K562 (cell line): ENCODE measurements around the gene GAPVD1.

ENCODE experiments used
- CTCF ChIP-seq, 3 experiments: IDR thresholded peaks in 2 of 3; conservative IDR thresholded peaks in 1 of 3; 2 replicates each; pipeline ENCODE4 v1.5.1; 2011 to 2012; ENCODE audit warnings: low read length in 3 of 3, mild to moderate bottlenecking in 3 of 3, control low read depth in 2 of 3, improper control_type of control experiment in 1 of 3, inconsistent platforms in 1 of 3, low read depth in 1 of 3, mixed read lengths in 1 of 3, moderate library complexity in 1 of 3; ENCODE audit not compliant: insufficient read depth in 2 of 3
- DIDO1 ChIP-seq: fragments of 450-650 bp; IDR thresholded peaks from 2 replicates; pipeline ENCODE4 v1.6.1; 2016; ENCODE audit warnings: low read depth, missing biosample characterization, missing genetic modification characterization
- E4F1 ChIP-seq: fragments of 250-450 bp; sonication (Bioruptor Pico); IDR thresholded peaks from 2 replicates; pipeline ENCODE4 v1.5.0; 2021; ENCODE audit warnings: mild to moderate bottlenecking, borderline replicate concordance
- FOXA3 ChIP-seq, 2 experiments: fragments of 450-650 bp in 1 of 2; sonication (generic) in 1 of 2; formaldehyde crosslinking; IDR thresholded peaks in 1 of 2; conservative IDR thresholded peaks in 1 of 2; 2 replicates each; pipeline versions ENCODE4 v1.4.0 to v1.8.0; 2020 to 2022; ENCODE audit warnings: mild to moderate bottlenecking in 2 of 2, missing genetic modification reagents in 1 of 2
- GTF2A2 ChIP-seq: IDR thresholded peaks from 2 replicates; pipeline ENCODE4 v1.6.1; 2016; ENCODE audit warnings: mild to moderate bottlenecking, missing genetic modification characterization, missing compliant biosample characterization
- NCOR1 ChIP-seq: fragments of 450-650 bp; IDR thresholded peaks from 2 replicates; pipeline ENCODE4 v1.6.1; 2016; ENCODE audit warnings: mild to moderate bottlenecking, moderate library complexity
- POLR2A ChIP-seq: fragments of 450-650 bp; conservative IDR thresholded peaks from 2 replicates; pipeline ENCODE4 v1.6.1; 2016
- RB1 ChIP-seq: fragments of 450-650 bp; IDR thresholded peaks from 2 replicates; pipeline ENCODE4 v1.6.1; 2017; ENCODE audit warnings: low read depth, mild to moderate bottlenecking
- TBL1XR1 ChIP-seq, 2 experiments: IDR thresholded peaks; 2 replicates each; pipeline ENCODE4 v1.6.1; 2012; ENCODE audit warnings: improper control_type of control experiment in 2 of 2, low read length in 2 of 2, mild to moderate bottlenecking in 1 of 2
- ZNF263 ChIP-seq: sonication (generic); formaldehyde crosslinking; IDR thresholded peaks from 2 replicates; pipeline ENCODE4 v1.8.0; 2022; ENCODE audit warnings: mild to moderate bottlenecking, missing genetic modification reagents, borderline replicate concordance
- ZNF512 ChIP-seq: IDR thresholded peaks from 2 replicates; pipeline ENCODE4 v1.6.1; 2016; ENCODE audit warnings: missing genetic modification characterization, missing compliant biosample characterization
- TF ChIP-seq, protein P1 (sequence below): IDR thresholded peaks from 2 replicates; pipeline ENCODE4 v1.6.1; 2011; ENCODE audit warnings: borderline replicate concordance, low read depth, mild to moderate bottlenecking, moderate library complexity, low read length; ENCODE audit not compliant: insufficient read depth, poor library complexity, severe bottlenecking
- TF ChIP-seq, protein P2 (sequence below): sonication (generic); formaldehyde crosslinking; IDR thresholded peaks from 2 replicates; pipeline ENCODE4 v1.9.0; 2022; ENCODE audit warnings: mild to moderate bottlenecking, missing genetic modification reagents

- TF ChIP-seq CTCF (IDR thresholded peaks at IDR 0.05 in 2 of 3, conservative IDR thresholded peaks at IDR 0.05 in 1 of 3; ENCODE audit: insufficient read depth in 2 of 3, low read depth in 1 of 3, low read length in 3 of 3) (no peak), NCOR1 (no peak), ZNF512 (tag) (no peak), GTF2A2 (tag) (no peak), FOXA3 (CRISPR knock-in tag; conservative IDR thresholded peaks at IDR 0.05 in 1 of 2, IDR thresholded peaks at IDR 0.05 in 1 of 2) (no peak), TBL1XR1 (IDR thresholded peaks at IDR 0.05; ENCODE audit: low read length in 2 of 2) (no peak), RB1 (no peak), ZNF263 (CRISPR knock-in tag) (no peak), E4F1 (CRISPR knock-in tag) (no peak), DIDO1 (tag) (no peak), POLR2A (no peak)
- TF ChIP-seq, protein P1, sequence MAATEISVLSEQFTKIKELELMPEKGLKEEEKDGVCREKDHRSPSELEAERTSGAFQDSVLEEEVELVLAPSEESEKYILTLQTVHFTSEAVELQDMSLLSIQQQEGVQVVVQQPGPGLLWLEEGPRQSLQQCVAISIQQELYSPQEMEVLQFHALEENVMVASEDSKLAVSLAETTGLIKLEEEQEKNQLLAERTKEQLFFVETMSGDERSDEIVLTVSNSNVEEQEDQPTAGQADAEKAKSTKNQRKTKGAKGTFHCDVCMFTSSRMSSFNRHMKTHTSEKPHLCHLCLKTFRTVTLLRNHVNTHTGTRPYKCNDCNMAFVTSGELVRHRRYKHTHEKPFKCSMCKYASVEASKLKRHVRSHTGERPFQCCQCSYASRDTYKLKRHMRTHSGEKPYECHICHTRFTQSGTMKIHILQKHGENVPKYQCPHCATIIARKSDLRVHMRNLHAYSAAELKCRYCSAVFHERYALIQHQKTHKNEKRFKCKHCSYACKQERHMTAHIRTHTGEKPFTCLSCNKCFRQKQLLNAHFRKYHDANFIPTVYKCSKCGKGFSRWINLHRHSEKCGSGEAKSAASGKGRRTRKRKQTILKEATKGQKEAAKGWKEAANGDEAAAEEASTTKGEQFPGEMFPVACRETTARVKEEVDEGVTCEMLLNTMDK, result no peak
- TF ChIP-seq, protein P2, sequence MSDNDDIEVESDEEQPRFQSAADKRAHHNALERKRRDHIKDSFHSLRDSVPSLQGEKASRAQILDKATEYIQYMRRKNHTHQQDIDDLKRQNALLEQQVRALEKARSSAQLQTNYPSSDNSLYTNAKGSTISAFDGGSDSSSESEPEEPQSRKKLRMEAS (CRISPR knock-in tag), result no peak
Observed at GRCh38 chr9:125295657-125296056, 34.0 kb downstream of the GAPVD1 start.
